A673 (cell line): ENCODE results near the gene GLCCI1. TPM values are rescaled to one million over a fixed set of nuclear protein-coding genes. Genes with fewer than 3 reads are reported as not detected.
"Not testable (repeated sequence)": the region's sequence is repeated elsewhere in the genome, so short reads cannot be mapped to it uniquely, and the experiment has no call there.

Experiments
- BruUV-seq: library from RNA; stranded (reverse); fragments of 400-500 nt; replicated peaks from 2 replicates; lab custom pipeline; 2021; lab: Mats Ljungman, UMichigan
- CTCF ChIA-PET: fragments of 300-600 bp; sonication (Branson Sonifier 250); formaldehyde crosslinking; loops from one replicate; lab custom pipeline; 2022; ENCODE audit warnings: antibody characterized with exemption; lab: Charles Lee
- POLR2A ChIA-PET: fragments of 300-600 bp; sonication (Branson Sonifier 250); formaldehyde crosslinking; loops from one replicate; lab custom pipeline; 2022; ENCODE audit warnings: antibody characterized with exemption; ENCODE audit not compliant: low non-redundant PET; lab: Charles Lee
- DNase-seq: peaks from one replicate; pipeline ENCODE4 v3.0.0-alpha.2; 2015; ENCODE audit warnings: low spot score
- H3K27ac ChIP-seq: fragments of 200-600 bp; sonication (generic); 2 replicates; pipeline ENCODE4 v1.5.1; 2016; ENCODE audit warnings: mixed run types, low read depth, mild to moderate bottlenecking, mixed read lengths, antibody characterized with exemption, low read length; ENCODE audit not compliant: poor library complexity, severe bottlenecking
- H3K27me3 ChIP-seq: fragments of 200-600 bp; sonication (generic); replicated peaks from 2 replicates; pipeline ENCODE4 v1.6.1; 2017; ENCODE audit warnings: mixed run types, low read depth, mild to moderate bottlenecking, mixed read lengths, antibody characterized with exemption, low read length; ENCODE audit not compliant: insufficient read depth, poor library complexity
- H3K36me3 ChIP-seq: fragments of 200-600 bp; sonication (generic); 2 replicates; pipeline ENCODE4 v1.6.1; 2016; ENCODE audit warnings: mixed run types, mild to moderate bottlenecking, mixed read lengths, antibody characterized with exemption, low read length; ENCODE audit not compliant: insufficient read depth, poor library complexity, severe bottlenecking
- H3K4me1 ChIP-seq: fragments of 200-600 bp; sonication (generic); 2 replicates; pipeline ENCODE4 v1.6.1; 2017; ENCODE audit warnings: mixed run types, mild to moderate bottlenecking, mixed read lengths, antibody characterized with exemption, low read length; ENCODE audit not compliant: insufficient read depth, poor library complexity, severe bottlenecking
- H3K4me3 ChIP-seq: fragments of 200-600 bp; sonication (generic); 2 replicates; pipeline ENCODE4 v1.5.1; 2016; ENCODE audit warnings: low read depth, mixed run types, mild to moderate bottlenecking, mixed read lengths, low read length; ENCODE audit not compliant: poor library complexity, severe bottlenecking
- H3K9me3 ChIP-seq: fragments of 200-600 bp; sonication (generic); 2 replicates; pipeline ENCODE4 v1.6.1; 2016; ENCODE audit warnings: mixed run types, low read depth, mild to moderate bottlenecking, mixed read lengths, antibody characterized with exemption, low read length; ENCODE audit not compliant: poor library complexity, severe bottlenecking
- EZH2 ChIP-seq: fragments of 200-600 bp; sonication (generic); IDR thresholded peaks from 2 replicates; pipeline ENCODE4 v1.6.1; 2017; ENCODE audit warnings: borderline replicate concordance, low read depth, mild to moderate bottlenecking, mixed read lengths, antibody characterized with exemption, low read length; ENCODE audit not compliant: poor library complexity, severe bottlenecking
- intact Hi-C: fragments of 100-400 bp; cut with micrococcal nuclease; formaldehyde crosslinking; loops from one replicate; pipeline ENCODE4 v1.10.0; 2022; ENCODE audit not compliant: unreplicated experiment
- total RNA-seq: library from RNA; stranded (reverse); gene quantifications from 2 replicates; pipeline ENCODE4 v1.2.3, GENCODE V29; 2021
- TF ChIP-seq, protein P1 (sequence below): fragments of 300-800, 200-600 bp; sonication (generic); conservative IDR thresholded peaks from 2 replicates; pipeline ENCODE4 v1.5.1; 2017; ENCODE audit warnings: low read depth, mild to moderate bottlenecking, antibody characterized with exemption, low read length, moderate library complexity, mixed read lengths

The GLCCI1 gene
- total RNA-seq, 1 experiment from 2014 or later = 6.9 TPM

DNA sequence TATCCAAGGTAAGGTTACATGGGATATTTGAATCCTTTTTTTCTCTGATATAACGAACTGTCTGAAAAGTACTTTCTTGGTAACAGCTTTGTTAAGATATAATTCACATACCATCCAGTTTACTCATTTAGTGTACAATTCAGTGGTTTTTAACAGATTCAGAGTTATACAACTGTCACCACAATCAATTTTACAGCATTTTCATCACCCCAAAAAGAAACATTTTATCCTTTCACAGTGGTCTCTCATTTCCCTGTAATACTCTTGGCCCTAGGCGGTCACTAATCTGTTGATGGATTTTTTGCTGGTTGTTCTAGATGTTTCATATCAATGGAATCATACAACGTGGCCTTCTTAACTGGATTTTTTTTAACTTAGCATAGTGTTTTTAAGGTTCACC lies 91.6 kb downstream of the GLCCI1 start:
- no peaks in the 10 kb centered on the region for H3K9me3 ChIP-seq
- intact Hi-C loops = no loop called here
- ChIA-PET CTCF (no interaction called here), POLR2A (no interaction called here)
- TF ChIP-seq, protein P1, sequence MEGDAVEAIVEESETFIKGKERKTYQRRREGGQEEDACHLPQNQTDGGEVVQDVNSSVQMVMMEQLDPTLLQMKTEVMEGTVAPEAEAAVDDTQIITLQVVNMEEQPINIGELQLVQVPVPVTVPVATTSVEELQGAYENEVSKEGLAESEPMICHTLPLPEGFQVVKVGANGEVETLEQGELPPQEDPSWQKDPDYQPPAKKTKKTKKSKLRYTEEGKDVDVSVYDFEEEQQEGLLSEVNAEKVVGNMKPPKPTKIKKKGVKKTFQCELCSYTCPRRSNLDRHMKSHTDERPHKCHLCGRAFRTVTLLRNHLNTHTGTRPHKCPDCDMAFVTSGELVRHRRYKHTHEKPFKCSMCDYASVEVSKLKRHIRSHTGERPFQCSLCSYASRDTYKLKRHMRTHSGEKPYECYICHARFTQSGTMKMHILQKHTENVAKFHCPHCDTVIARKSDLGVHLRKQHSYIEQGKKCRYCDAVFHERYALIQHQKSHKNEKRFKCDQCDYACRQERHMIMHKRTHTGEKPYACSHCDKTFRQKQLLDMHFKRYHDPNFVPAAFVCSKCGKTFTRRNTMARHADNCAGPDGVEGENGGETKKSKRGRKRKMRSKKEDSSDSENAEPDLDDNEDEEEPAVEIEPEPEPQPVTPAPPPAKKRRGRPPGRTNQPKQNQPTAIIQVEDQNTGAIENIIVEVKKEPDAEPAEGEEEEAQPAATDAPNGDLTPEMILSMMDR = no peak
- no peak for TF ChIP-seq EZH2
- no peak for DNase-seq
- no peak overlapping the region for H3K4me3 ChIP-seq
- H3K36me3 ChIP-seq = no peaks in the 10 kb centered on the region
- H3K4me1 ChIP-seq = peaks cover 4% of the 10 kb centered on the region
- H3K27ac ChIP-seq = no peak overlapping the region
- no TSS peak for BruUV-seq
- no peaks in the 10 kb centered on the region for H3K27me3 ChIP-seq

DNA sequence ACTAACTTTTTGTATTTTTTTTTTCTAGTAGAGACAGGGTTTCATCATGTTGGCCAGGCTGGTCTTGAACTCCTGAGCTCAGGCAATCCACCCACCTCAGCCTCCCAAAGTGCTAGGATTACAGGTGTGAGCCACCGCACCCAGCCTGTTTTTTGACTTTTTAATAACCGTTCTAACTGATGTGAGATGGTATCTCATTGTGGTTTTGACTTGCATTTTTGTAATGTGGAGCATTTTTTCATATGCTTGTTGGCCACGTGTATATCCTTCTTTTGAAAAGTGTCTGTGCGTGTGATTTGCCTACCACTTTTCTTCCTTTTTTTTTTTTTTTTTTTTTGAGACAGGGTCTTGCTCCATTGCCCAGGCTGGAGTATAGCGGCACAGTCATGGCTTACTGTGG lies 94.7 kb downstream of the GLCCI1 start:
- H3K4me3 ChIP-seq, POLR2A ChIA-PET, H3K27ac ChIP-seq, H3K27me3 ChIP-seq, intact Hi-C loops, H3K36me3 ChIP-seq, CTCF ChIA-PET, BruUV-seq, DNase-seq, H3K9me3 ChIP-seq: not testable (repeated sequence)
- H3K4me1 ChIP-seq = peaks cover 17% of the 10 kb centered on the region

DNA sequence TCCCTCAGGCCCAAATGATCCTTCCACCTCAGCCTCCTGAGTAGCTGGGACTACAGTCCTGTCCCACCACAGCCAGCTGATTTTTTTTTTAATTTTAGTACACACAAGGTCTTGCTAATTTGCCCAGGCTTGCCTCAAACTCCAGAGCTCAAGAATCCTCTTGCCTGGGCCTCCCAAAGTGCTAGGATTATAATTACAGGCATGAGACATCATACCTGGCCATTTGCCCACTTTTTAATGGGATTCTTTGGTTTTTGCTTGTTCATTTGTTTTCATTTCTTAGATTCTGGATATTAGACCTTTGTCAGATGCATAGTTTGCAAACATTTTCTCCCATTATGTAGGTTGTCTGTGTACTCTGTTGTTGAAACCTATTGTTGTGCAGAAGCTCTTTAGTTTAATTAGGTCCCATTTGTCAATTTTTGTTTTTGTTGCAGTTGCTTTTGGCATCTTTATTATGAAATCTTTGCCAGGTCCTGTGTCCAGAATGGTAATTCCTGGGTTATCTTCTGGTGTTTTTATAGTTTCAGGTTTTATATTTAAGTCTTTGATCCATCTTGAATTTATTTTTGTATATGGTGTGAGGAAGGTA lies 95.2 kb downstream of the GLCCI1 start:
- Histone ChIP-seq H3K27ac (no peak overlapping the region), H3K27me3 (no peaks in the 10 kb centered on the region), H3K4me3 (no peak overlapping the region), H3K36me3 (no peaks in the 10 kb centered on the region), H3K4me1 (peaks cover 17% of the 10 kb centered on the region), H3K9me3 (no peaks in the 10 kb centered on the region)
- DNase-seq = peak; percentile 45
- POLR2A ChIA-PET = interaction anchor here (0.6 kb wide), 1 partner anchor 20 kb away, joined by 8 read pairs; no protein-coding TSS in a partner anchor
- intact Hi-C loops = no loop called here
- BruUV-seq = no TSS peak
- CTCF ChIA-PET = no interaction called here
- TF ChIP-seq EZH2 = no peak
- TF ChIP-seq, protein P1 = no peak

DNA sequence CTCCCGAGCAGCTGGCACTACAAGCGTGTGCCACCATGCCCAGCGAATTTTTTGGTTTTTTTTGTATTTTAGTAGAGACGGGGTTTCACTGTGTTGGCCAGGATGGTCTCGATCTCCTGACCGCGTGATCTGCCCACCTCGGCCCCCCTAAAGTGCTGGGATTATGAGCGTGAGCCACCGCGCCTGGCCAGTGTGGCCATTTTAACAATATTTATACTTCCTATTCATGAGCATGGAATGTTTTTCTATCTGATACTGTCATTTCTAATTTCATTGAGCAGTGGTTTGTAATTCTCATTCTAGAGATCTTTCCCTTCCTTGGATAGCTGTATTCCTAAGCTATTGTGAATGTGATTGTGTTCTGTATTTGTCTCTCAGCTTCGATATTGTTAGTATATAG lies 96.2 kb downstream of the GLCCI1 start:
- TF ChIP-seq EZH2 = no peak
- TF ChIP-seq, protein P1 = no peak
- no TSS peak for BruUV-seq
- DNase-seq = no peak
- CTCF ChIA-PET = no interaction called here
- Histone ChIP-seq H3K4me1 (peaks cover 17% of the 10 kb centered on the region), H3K36me3 (no peaks in the 10 kb centered on the region), H3K27me3 (no peaks in the 10 kb centered on the region), H3K9me3 (no peaks in the 10 kb centered on the region), H3K4me3 (no peak overlapping the region), H3K27ac (peak overlapping the region; percentile 64)
- POLR2A ChIA-PET = no interaction called here
- intact Hi-C loops = no loop called here
